HL-60/S4 treated with phorbol 12-myristate 13-acetate at 8.2 ng/mL for 4 days and 3 days (cell line): ENCODE measurements around the gene EEA1.

Experiments
- in situ Hi-C: fragments of 300-500 bp; cut with MboI; formaldehyde crosslinking; loops from 2 replicates; pipeline ENCODE4 v1.15.0; 2022; ENCODE audit warnings: low sequenced_read_pairs

The EEA1 gene

DNA sequence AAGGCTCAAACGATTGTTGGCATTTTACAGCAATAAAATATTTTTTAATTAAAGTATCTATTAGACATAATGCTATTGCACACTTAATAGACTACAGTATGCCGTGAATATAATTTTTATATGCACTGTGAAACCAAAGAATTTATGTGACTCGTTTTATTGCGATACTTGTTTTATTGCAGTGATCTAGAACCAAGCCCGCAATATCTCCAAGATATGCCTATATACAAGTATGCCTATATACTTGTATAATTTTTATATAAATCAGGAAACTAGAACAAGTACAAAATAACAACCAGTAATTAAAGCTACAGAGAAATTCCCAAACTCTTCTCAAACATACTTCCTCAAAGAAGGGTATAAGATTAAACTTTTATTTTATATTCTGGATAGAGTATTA lies 31.3 kb downstream of the EEA1 start:
- in situ Hi-C loops, result no loop called here

DNA sequence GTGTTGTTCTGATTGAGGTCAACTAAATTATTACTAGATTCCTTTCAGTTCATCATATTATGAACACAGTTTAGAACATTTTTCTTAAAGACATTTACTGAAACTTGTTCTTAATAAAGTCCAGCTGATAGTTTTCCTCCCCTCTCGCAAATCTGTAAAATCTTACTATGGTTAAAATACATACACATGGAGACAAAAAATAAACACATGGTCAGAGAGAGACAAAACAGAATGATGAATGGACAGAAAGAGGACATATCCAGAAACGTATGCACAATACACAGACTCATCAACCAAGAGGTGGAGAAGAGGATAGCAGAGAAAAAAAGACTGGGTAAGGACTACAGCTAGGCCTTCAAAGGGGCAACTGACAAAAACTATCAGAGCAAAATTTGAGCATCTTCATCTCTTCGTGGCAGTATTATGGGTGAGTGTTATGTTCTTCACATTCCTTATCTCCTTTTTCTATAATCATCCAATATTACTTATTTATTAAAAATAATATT lies 38.4 kb downstream of the EEA1 start:
- in situ Hi-C loops, result no loop called here

DNA sequence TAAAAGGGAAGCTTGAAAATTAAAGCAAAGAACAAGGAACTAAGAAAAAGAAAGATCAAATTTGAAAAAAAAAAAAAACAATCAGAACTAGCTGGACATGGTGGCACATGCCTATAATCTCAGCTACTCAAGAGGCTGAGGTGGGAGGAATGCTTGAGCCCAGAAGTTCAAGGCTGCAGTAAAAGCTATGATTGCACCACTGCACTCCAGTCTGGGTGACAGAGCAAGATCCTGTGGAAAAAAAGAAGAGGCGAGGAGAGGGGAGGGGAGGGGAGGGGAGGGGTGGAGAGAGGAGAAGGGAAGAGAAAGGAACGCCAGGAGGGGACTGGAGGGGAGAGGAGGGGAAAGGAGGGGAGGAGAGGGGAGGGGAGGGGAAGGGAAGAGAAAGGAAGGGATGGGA lies 43.0 kb downstream of the EEA1 start:
- in situ Hi-C loops, result no loop called here

DNA sequence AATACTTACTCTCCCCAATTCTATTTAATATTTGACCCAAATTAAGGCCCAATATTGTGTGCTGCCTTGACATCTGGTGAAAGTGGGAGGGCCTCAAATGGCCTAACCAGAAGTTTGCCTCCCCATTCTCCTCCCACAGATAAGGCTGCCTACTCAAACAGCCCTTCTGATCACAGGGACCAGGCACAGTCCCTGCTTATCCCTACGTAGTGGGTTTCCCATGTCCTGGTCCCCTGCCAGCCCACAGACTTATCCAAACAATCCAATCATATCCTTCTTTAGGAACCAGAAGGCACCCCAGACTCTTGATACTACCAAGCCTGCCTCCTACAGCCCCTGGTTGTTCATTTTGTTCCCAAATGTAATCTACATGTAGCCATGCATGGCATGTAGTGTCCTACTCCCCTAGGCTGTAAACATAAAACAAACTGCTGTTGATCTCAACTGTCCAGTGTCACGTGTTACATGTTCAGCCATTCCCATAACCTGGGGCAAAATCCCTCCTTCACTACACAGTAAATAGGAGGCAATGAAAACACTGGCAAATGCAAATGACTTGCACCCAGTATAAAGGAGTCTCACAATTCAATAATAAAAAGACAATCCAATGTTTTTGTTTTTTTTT lies 49.3 kb downstream of the EEA1 start:
- in situ Hi-C loops, result no loop called here

DNA sequence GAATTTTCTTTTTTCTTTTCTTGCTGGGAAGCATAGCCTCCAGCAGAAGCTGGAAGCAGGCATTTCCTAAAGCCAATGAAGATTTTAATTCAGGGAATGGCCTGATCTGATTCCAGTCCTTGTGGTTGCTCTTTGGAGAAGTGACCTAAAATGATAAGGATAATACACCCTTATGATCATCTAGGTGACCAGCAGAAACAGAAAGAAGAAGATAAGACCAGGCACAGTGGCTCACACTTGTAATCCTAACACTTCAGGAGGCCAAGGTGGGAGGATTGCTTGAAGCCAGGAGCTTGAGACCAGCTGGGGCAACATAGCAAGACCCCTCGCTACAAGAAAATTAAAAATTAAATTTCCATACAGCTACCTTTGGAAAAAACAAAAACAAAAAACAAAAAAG lies 51.2 kb downstream of the EEA1 start:
- in situ Hi-C loops, result no loop called here

DNA sequence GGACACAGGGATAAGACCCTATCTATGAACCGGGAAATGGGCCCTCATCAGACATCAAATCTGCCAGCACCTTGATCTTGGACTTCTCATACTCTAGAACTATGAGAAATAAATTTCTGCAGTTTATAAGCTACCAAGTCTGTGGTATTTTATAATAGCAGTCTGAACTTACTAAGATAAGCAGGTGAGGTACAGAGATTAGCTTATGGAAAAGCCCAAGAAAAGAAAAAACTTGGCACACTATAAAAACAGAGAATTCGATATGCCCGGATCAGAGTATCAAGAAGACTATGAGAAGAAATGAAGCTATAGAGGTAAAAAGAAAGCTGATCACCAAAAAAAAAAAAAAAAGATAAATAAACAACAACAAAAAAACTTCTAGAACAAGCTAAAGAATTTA lies 52.6 kb downstream of the EEA1 start:
- in situ Hi-C loops, result no loop called here

DNA sequence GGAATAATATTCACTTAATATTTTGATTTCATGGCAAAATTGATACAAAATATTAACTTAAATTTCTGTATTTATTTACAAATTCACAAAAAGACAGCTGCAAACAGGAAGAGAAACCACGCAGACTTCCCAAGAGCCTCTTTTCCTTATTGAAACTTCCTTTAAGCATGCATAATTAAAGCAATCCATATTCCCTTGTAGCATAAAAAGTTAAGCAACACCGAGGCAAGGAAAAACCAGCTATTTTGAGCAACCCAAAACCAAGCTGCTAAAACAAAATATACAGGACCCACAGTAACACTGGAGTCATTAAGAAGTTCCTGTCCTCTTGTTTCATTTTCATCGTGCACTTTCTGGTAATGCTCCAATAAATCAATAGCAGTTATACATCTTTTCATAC lies 58.0 kb downstream of the EEA1 start:
- in situ Hi-C loops, result no loop called here

DNA sequence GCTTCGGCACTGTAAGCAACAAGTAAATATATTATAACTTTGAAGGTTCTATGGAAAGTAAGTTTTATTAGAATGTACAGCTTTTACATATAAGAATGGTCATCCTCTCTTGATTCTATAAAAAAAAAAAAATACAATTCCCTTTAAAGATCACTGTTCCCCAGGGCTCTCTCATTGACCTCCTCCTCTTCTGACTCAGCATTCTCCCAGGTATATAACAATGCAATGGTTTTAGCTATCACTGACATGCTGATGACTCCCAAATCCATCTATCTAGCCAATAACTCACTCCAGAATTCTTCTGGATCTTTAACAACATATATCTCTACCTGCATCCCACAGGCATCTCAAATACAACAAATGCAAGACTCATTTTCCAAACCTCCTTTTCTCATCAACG lies 62.7 kb downstream of the EEA1 start:
- in situ Hi-C loops, result no loop called here

DNA sequence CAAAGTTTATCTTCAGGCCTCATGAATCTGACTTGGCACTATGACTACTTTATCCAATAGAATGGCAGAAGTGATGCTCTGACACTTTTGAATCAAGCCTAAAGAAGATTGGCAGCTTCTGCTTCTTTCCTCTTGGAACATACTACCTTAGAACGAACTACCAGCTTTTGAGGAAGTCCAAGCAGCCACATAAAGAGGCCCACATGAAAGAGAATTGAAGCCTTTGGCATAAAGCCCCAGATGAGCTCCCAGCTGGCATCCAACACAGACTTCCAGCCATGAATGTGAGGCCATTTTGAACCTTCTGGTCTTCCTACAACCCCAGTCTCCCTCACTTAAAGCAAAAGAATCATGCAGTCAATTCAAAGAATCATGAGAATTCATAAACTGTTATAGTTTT lies 65.8 kb downstream of the EEA1 start:
- in situ Hi-C loops, result no loop called here

DNA sequence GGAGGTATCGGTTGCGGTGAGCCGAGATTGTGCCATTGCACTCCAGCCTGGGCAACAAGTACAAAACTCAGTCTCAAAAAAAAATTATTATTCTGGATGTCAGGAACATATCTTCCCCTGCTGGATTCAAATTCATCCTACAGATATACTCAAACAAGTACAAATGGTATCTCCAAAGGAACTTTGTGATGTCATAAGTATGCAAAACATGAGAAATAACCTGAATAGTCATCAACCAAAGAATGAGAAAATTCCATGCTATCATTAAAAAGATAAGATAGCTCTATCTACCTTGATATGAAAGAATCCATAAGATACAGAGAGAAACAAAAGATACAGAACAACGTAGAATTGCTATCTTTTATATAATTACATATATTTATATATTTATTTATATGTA lies 67.7 kb downstream of the EEA1 start:
- in situ Hi-C loops, result no loop called here

DNA sequence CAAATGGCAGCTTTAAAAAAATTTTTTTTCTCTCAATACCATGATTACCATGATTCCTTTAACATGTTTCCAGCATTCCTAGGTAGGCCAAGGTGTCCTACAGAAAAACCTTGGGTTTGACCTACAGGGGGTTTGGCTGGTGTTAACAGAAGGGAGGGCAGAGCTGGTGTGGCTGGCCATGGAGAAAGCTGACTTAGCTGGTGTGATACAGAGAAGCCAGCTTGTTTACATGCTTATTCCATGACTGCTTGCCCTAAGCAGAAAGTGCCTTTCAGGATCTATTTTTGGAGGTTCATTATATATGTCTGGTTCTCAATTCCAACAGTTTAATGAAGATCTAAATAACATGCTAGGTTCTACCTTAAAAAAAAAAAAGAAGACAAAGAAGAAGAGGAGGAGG lies 68.6 kb downstream of the EEA1 start:
- in situ Hi-C loops, result no loop called here

DNA sequence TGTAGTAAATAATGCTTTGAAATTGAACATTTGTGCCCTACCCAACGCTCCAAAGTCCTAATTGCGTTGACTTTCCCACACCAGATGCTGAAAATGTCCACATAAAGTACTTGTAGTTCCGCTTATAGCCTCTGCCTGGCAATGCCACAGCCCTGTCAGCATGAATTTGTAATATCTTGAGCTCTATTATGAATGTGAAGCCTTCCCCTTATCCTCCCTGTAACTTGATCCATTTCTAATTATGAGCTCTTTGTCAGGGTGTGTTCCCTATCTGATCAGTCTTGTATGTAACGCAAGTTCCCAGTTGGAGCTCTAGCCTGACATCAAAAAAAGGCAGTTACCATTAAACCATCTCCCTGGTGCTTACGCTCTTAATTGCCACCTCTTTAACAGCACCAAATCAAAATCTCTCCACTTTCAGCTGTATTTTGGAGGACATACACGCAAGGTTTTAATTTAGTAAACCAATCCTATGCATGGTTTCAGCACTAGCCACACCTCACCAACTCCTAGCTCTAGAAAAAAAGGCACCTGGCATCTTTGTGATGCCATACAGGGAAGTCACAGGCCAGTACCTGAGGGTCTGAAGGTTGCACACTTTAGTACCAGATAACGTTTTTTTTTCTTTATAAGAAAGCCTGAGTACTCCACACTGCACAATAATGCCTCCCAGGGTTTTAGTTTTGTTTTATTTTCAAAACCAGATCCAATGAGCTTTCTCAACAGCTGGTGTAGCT lies 69.3 kb downstream of the EEA1 start:
- in situ Hi-C loops, result no loop called here

DNA sequence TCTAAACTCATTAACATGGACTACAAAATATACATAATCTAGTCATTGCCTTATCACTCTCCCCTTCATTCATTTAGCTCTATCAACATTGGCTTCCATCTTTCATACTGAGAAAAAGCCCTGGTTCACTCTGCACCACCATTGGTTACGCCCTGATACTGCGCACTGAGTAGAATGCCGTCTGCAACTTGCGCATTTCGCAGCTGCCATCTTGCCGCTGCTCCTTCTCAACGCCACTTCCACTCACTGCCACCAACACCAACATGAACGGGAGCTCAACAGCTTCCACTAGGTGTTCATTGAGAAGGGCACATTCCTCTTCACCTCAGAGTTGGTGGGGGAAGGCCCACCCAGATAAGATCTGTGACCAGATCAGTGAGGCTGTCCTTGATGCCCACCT lies 71.3 kb downstream of the EEA1 start:
- in situ Hi-C loops, result no loop called here

DNA sequence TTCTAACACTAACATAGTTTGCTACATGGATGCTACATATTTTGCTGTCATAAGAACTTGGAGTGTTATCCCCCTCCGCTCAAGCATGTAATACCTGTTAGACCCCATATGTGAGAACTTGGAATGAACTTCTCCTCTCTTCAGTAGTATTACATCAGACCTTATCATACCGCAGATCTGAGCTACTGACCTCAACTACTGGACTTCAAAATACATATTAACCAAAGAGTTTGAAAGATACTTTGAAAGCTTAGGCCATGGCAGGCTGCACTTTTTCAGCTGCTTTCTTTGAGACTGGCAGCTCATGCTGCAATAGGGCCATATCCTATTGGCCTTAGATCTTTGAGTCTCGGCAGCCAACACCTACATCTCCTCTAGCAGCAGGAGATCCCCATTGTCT lies 74.8 kb downstream of the EEA1 start:
- in situ Hi-C loops, result no loop called here

DNA sequence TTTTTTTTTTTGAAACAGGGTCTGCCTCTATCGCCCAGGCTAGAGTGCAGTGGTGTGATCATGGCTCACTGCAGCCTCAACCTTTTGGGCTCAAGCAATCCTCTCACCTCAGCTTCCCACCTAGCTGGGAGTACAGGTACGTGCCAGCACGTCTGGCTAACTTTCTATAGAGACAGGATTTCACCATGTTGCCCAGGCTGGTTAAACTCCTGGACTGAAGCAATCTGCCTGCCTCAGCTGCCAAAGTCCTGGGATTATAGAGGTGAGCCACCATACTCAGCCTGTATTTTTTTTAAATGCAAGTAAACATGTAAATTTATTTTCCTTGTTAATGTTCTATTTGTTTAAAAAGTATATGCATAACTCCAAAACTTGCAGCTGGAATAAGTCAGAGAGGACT lies 80.4 kb downstream of the EEA1 start:
- in situ Hi-C loops, result no loop called here

DNA sequence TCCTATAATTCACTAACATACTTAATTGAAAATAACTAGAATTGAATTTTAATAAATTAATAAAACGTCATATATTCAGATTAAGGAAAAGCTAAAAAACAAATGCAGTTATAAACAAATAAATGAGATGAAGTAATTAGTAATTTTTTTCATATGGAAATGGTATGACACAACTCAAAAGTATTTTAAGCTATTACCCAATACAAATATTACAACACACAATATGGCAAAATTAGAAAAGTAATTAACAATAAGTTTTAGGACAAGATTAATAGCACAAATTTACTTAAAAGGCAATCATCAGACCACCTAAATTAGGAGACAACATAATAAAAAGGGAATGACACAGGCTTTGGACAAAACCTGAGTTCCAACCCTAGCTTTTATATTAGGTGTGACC lies 81.7 kb downstream of the EEA1 start:
- in situ Hi-C loops, result no loop called here

DNA sequence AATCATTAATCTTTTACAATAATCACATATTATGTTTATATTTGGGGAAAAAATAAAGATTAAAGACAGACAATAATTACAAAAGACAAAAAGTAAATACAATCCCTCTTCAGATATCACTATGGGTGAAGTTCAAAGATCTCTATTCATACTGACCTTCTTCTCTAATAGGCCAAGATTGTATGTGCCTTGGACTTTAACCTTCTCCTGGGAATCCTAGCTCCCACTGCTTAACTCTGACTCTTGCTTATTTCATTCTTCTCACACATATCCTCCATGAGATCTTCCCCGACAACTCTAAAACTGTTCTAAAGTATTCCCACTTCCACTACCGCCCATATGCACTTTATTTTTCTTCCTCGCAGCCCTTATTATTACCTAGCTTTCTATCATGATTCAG lies 83.8 kb downstream of the EEA1 start:
- in situ Hi-C loops, result no loop called here

DNA sequence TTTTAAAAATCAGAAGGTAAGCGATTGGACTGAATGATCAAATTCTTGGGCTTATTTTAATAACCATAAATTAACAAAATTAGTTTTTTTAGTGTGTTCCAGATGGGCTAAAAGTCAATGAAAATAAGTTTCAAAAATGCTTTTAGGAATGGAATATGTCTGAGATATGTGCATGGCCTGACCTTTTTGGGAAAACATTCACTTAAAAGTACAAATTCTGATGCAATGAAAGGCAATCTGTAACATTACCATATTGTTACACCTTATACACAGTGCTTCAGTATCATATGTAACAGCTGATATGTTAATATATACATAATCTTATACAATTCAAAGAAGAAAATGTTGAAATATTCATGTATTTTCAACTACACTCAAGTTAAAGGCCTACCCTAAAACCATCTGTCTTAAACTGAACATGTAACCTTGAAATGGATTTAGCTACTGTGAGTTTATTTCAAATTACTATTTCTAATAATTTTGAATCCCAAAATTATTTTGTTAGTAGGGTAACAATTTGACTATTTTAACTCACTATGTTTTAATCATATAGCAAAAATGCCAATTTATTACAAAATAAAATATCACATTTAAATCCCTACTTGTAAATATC lies 84.8 kb downstream of the EEA1 start:
- in situ Hi-C loops, result no loop called here

DNA sequence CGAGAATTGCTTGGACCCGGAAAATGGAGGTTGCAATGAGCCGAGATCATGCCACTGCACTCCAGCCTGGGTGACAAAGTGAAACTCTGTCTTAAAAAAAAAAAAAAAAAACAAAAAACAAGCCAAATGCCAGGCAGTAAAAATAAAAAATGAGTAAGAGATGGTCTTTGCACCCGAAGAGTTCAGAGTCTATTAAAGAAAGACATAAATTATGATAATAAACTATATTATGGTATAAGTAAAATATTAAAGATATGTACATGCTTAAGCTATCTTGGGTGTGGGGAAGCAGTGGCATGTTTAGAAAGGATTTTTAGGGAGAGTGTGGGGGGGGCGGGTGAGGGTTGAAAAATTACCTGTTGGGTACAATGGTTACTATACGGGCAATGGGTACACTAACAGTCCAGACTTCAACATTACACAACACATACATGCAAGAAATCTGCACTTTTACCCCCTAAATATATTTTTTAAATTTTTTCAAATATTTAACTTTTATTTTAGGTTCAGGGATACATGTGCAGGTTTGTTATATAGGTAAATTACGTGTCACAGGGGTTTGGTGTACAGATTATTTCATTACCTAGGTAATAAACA lies 99.3 kb downstream of the EEA1 start:
- in situ Hi-C loops, result no loop called here

DNA sequence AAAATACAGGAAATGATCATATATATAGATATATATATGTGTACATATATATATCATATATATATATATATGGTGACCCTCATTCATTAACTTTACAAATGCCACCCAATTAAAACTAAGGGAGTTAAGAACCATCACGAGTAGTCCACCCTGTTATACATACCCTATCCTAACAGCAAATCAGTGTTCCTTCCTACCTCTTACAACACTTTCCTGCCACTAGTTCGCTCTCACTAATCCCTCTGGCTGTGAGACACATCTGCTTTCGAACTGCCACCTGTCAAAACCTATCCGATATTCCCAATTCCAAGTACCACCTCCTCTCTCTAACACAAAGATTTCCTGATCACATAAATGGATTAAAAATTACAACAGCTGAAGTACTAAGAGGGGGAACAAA lies 100.5 kb downstream of the EEA1 start:
- in situ Hi-C loops, result no loop called here

DNA sequence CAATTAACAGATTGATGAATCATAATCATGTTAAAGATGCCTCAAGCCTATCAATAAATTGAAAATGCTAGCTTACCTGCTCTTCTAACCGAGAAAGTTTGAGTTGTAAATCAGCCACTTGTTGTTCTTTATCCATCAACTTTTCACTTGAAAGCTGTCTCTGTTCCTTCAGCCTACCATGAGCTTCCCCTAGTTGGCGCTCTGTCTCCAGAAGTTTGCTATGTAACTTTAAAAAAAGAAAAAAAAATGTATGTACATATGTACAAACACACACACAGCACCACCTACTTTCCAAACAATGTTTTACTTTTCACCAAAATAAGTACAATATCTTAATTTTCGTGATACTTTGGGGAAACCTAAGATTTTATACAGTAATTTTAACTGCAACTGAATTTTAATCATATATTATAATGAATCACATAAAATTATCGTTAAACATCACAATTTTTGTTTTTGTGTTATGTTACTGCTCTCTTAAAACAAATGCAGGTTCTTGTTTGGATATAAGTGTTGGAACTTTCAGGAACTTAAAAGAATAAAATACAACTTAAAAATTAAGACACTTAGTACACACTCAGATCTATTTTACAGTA lies 101.2 kb downstream of the EEA1 start:
- in situ Hi-C loops, result no loop called here

DNA sequence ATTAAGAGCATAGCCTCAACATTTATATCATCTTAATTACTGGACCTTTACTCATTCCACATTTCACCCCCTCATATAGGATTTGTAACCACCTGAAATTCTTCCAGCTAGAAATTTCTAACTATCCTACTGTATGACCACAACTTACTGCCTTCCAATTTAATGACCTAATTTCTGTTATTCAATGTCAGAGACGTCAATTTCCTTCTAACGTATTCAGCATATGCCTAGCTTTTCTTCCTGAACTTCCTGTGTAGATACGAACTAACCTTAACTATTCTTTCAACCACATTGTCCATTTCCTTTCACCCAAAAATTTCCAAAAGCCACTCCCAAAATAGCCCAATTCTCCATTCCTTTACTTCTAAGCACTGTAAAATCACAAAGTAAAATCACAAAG lies 108.0 kb downstream of the EEA1 start:
- in situ Hi-C loops, result no loop called here
